Mononuclear cell (primary cell): Measurements from ENCODE around the gene PRRC2A. TPM values are rescaled to one million over a fixed set of nuclear protein-coding genes. Genes with fewer than 3 reads are reported as not detected.
"Not testable (repeated sequence)": the region's sequence is repeated elsewhere in the genome, so short reads cannot be mapped to it uniquely, and the experiment has no call there.

Experiments used
- H3K27me3 ChIP-seq: 2 replicates; pipeline ENCODE4 v1.6.0; 2011; ENCODE audit warnings: low read length, control low read depth; ENCODE audit not compliant: insufficient read depth
- H3K4me1 ChIP-seq: 2 replicates; pipeline ENCODE4 v1.5.1; 2011; ENCODE audit warnings: mild to moderate bottlenecking, low read length, control low read depth; ENCODE audit not compliant: insufficient read depth
- H3K4me3 ChIP-seq: 2 replicates; pipeline ENCODE4 v1.5.1; 2011; ENCODE audit warnings: mild to moderate bottlenecking, low read length, moderate library complexity
- H3K9me3 ChIP-seq: 2 replicates; pipeline ENCODE4 v1.5.1; 2011; ENCODE audit warnings: low read depth, mild to moderate bottlenecking, control low read depth, low read length
- total RNA-seq: library from RNA; depleted of rRNA; stranded (reverse); fragments of >200 nt; gene quantifications from one replicate; pipeline ENCODE4 v1.2.3, GENCODE V29; 2012

PRRC2A gene
- total RNA-seq, 1 donor, result 67.0 TPM

GRCh38 chr6:31580438-31580740, 40.1 kb upstream of the PRRC2A start:
- no peaks in the 10 kb centered on the region for H3K9me3 ChIP-seq
- H3K4me3 ChIP-seq, result peak overlapping the region; percentile 85
- H3K27me3 ChIP-seq, result no peaks in the 10 kb centered on the region
- H3K4me1 ChIP-seq, result peaks cover 88% of the 10 kb centered on the region

- Histone ChIP-seq H3K4me1 (peaks cover 89% of the 10 kb centered on the region), H3K9me3 (no peaks in the 10 kb centered on the region), H3K4me3 (peak overlapping the region; percentile 85), H3K27me3 (no peaks in the 10 kb centered on the region)
These were observed 39.6 kb upstream of the PRRC2A start for GRCh38 chr6:31580807-31581433.

GRCh38 chr6:31581434-31582229, 38.9 kb upstream of the PRRC2A start:
- Histone ChIP-seq H3K27me3 (no peaks in the 10 kb centered on the region), H3K4me1 (peaks cover 89% of the 10 kb centered on the region), H3K4me3 (peak overlapping the region; percentile 85), H3K9me3 (no peaks in the 10 kb centered on the region)

GRCh38 chr6:31582230-31582643, 38.3 kb upstream of the PRRC2A start, which contains the start of gene LTB:
LTB (minus strand) TSS chr6:31582424; CDS start chr6:31582417, 7 bp downstream.
- Histone ChIP-seq H3K4me3 (peak within 1 kb of the TSS; percentile 85), H3K9me3 (no peaks in the 10 kb centered on the region), H3K27me3 (no peaks in the 10 kb centered on the region), H3K4me1 (peaks cover 89% of the 10 kb centered on the region)

- peaks cover 84% of the 10 kb centered on the region for H3K4me1 ChIP-seq
- no peaks in the 10 kb centered on the region for H3K9me3 ChIP-seq
- H3K4me3 ChIP-seq, result no peak overlapping the region
- H3K27me3 ChIP-seq, result no peaks in the 10 kb centered on the region
These were observed 35.0 kb upstream of the PRRC2A start for GRCh38 chr6:31585491-31585890.

GRCh38 chr6:31586008-31586407, 34.5 kb upstream of the PRRC2A start, which contains the start of gene LST1:
LST1 (plus strand) TSS chr6:31586277; CDS start chr6:31587300, 1,023 bp downstream.
- no peaks in the 10 kb centered on the region for H3K27me3 ChIP-seq
- no peaks in the 10 kb centered on the region for H3K9me3 ChIP-seq
- peak within 1 kb of the TSS; percentile 64 for H3K4me3 ChIP-seq
- peaks cover 83% of the 10 kb centered on the region for H3K4me1 ChIP-seq

GRCh38 chr6:31586599-31587281, 33.8 kb upstream of the PRRC2A start:
- H3K27me3 ChIP-seq, result no peaks in the 10 kb centered on the region
- no peaks in the 10 kb centered on the region for H3K9me3 ChIP-seq
- H3K4me3 ChIP-seq, result peak overlapping the region; percentile 64
- peaks cover 86% of the 10 kb centered on the region for H3K4me1 ChIP-seq

GRCh38 chr6:31587791-31588777, 32.4 kb upstream of the PRRC2A start:
- Histone ChIP-seq H3K4me3 (peak overlapping the region; percentile 64), H3K27me3 (no peaks in the 10 kb centered on the region), H3K9me3 (no peaks in the 10 kb centered on the region), H3K4me1 (peaks cover 86% of the 10 kb centered on the region)

- peak overlapping the region; percentile 64 for H3K4me3 ChIP-seq
These were observed 31.5 kb upstream of the PRRC2A start for GRCh38 chr6:31588871-31589650.

GRCh38 chr6:31590691-31591090, 29.8 kb upstream of the PRRC2A start:
- not testable (repeated sequence) for H3K9me3 ChIP-seq, H3K4me3 ChIP-seq, H3K27me3 ChIP-seq
- H3K4me1 ChIP-seq, result peaks cover 83% of the 10 kb centered on the region

More at GRCh38 chr6:31588871-31589650, 31.5 kb upstream of the PRRC2A start:
- no peaks in the 10 kb centered on the region for H3K9me3 ChIP-seq
- no peaks in the 10 kb centered on the region for H3K27me3 ChIP-seq
- peaks cover 86% of the 10 kb centered on the region for H3K4me1 ChIP-seq

GRCh38 chr6:31592396-31592771, 28.1 kb upstream of the PRRC2A start:
- Histone ChIP-seq H3K4me1 (peaks cover 83% of the 10 kb centered on the region), H3K27me3 (no peaks in the 10 kb centered on the region), H3K4me3 (peak overlapping the region; percentile 1), H3K9me3 (no peaks in the 10 kb centered on the region)

GRCh38 chr6:31597006-31597405, 23.5 kb upstream of the PRRC2A start:
- Histone ChIP-seq H3K4me1 (peaks cover 60% of the 10 kb centered on the region), H3K27me3 (no peaks in the 10 kb centered on the region), H3K4me3 (no peak overlapping the region), H3K9me3 (no peaks in the 10 kb centered on the region)

- no peaks in the 10 kb centered on the region for H3K27me3 ChIP-seq
- H3K4me1 ChIP-seq, result peaks cover 5% of the 10 kb centered on the region
These were observed 13.2 kb upstream of the PRRC2A start for GRCh38 chr6:31607317-31607716.

More at GRCh38 chr6:31607317-31607716, 13.2 kb upstream of the PRRC2A start:
- Histone ChIP-seq H3K9me3 (no peaks in the 10 kb centered on the region), H3K4me3 (no peak overlapping the region)
